Measurements from ENCODE around the gene OTUB1.
"Not testable (repeated sequence)": the region's sequence is repeated elsewhere in the genome, so short reads cannot be mapped to it uniquely, and the experiment has no call there.

The OTUB1 gene

GRCh38 chr11:64044730-64045393 is 58.6 kb downstream of the OTUB1 start:
- DNase-seq (ENCODE audit: low spot score): no peak

- no peak for DNase-seq (ENCODE audit: low spot score)
These were observed 59.5 kb downstream of the OTUB1 start for GRCh38 chr11:64045700-64046099.

- DNase-seq (ENCODE audit: low spot score): not testable (repeated sequence)
These were observed 61.1 kb downstream of the OTUB1 start for GRCh38 chr11:64047373-64047772.

All from ecto neural progenitor cell (in vitro differentiated cells).